GM12878 (cell line): Measurements from ENCODE around the gene STOML3. TPM values are rescaled to one million over a fixed set of nuclear protein-coding genes. Genes with fewer than 3 reads are reported as not detected.

Source experiments
- ATAC-seq: fragments of 200-7000 bp; cut with Tn5 transposase; 3 replicates; pipeline ENCODE4 v1.9.1; 2020; ENCODE audit warnings: mild to moderate bottlenecking, moderate library complexity
- BruUV-seq: library from RNA; stranded (reverse); fragments of 400-500 nt; replicated peaks from 2 replicates; lab custom pipeline; 2021; lab: Mats Ljungman, UMichigan
- CTCF ChIA-PET: fragments of 300-600 bp; sonication (Branson Sonifier 250); formaldehyde crosslinking; extraction: SDS; loops from one replicate; lab custom pipeline; 2021; ENCODE audit warnings: inconsistent platforms; lab: Yijun Ruan, JAX
- POLR2A ChIA-PET: fragments of 350-600 bp; formaldehyde crosslinking; extraction: SDS; loops from one replicate; lab custom pipeline; 2021; ENCODE audit warnings: inconsistent platforms; lab: Charles Lee
- RAD21 ChIA-PET: fragments of 300-600 bp; sonication (Branson Sonifier 250); formaldehyde crosslinking; loops from one replicate; lab custom pipeline; 2023; ENCODE audit warnings: antibody characterized with exemption; ENCODE audit not compliant: unreplicated experiment; lab: Charles Lee
- SMC1A ChIA-PET: fragments of 300-600 bp; sonication (Branson Sonifier 250); formaldehyde crosslinking; loops from one replicate; lab custom pipeline; 2023; ENCODE audit not compliant: unreplicated experiment, uncharacterized antibody; lab: Charles Lee
- DNase-seq: peaks from one replicate; pipeline ENCODE4 v3.0.0-alpha.2; 2011; ENCODE audit warnings: low read depth, low spot score
- FAIRE-seq: peaks from 3 replicates; lab custom pipeline; 2011; peaks lifted over from hg19 to GRCh38; lab: Jason Lieb, UNC
- H2AFZ ChIP-seq: 2 replicates; pipeline ENCODE4 v1.6.0; 2011; ENCODE audit warnings: low read depth, low read length, control low read depth; ENCODE audit not compliant: control insufficient read depth
- H3K27ac ChIP-seq: 2 replicates; pipeline ENCODE4 v1.5.1; 2011; ENCODE audit warnings: control low read depth; ENCODE audit not compliant: control insufficient read depth, insufficient read depth
- H3K27me3 ChIP-seq, 2 experiments: replicated peaks in 1 of 2; 2 replicates each; pipeline versions ENCODE4 v1.6.0 to v1.6.1; 2011; ENCODE audit warnings: low read length in 1 of 2; ENCODE audit not compliant: control insufficient read depth in 2 of 2, insufficient read depth in 2 of 2
- H3K36me3 ChIP-seq, 2 experiments: 2 replicates each; pipeline ENCODE4 v1.5.1; 2011; ENCODE audit warnings: low read length in 1 of 2; ENCODE audit not compliant: control insufficient read depth in 2 of 2, insufficient read depth in 2 of 2
- H3K4me1 ChIP-seq: 2 replicates; pipeline ENCODE4 v1.6.1; 2011; ENCODE audit warnings: mild to moderate bottlenecking, low read length, moderate library complexity, mixed read lengths; ENCODE audit not compliant: control insufficient read depth, insufficient read depth
- H3K4me2 ChIP-seq: 2 replicates; pipeline ENCODE4 v1.6.0; 2011; ENCODE audit warnings: control low read depth; ENCODE audit not compliant: control insufficient read depth, insufficient read depth
- H3K4me3 ChIP-seq: fragments of 200-600 bp; sonication (generic); 2 replicates; pipeline ENCODE4 v1.5.1; 2016
- H3K79me2 ChIP-seq: 2 replicates; pipeline ENCODE4 v1.6.0; 2011; ENCODE audit warnings: low read length; ENCODE audit not compliant: control insufficient read depth, insufficient read depth
- H3K9ac ChIP-seq: 2 replicates; pipeline ENCODE4 v1.8.0; 2011; ENCODE audit warnings: low read length, control low read depth, mixed read lengths; ENCODE audit not compliant: control insufficient read depth, insufficient read depth
- H3K9me3 ChIP-seq: replicated peaks from 3 replicates; pipeline ENCODE4 v1.5.1; 2011; ENCODE audit warnings: mild to moderate bottlenecking, low read length; ENCODE audit not compliant: control insufficient read depth, insufficient read depth
- H4K20me1 ChIP-seq: 2 replicates; pipeline ENCODE4 v1.6.0; 2011; ENCODE audit not compliant: control insufficient read depth, insufficient read depth
- FOXM1 ChIP-seq: IDR thresholded peaks from 2 replicates; pipeline ENCODE4 v1.6.1; 2012; ENCODE audit warnings: low read depth, mild to moderate bottlenecking, inconsistent platforms, low read length, moderate library complexity
- HCFC1 ChIP-seq: fragments of 150-350 bp; IDR thresholded peaks from 2 replicates; pipeline ENCODE4 v1.6.1; 2014; ENCODE audit warnings: low read length
- HDAC6 ChIP-seq: fragments of 200-600 bp; sonication (generic); IDR thresholded peaks from one replicate; pipeline ENCODE4 v1.8.0; 2017; ENCODE audit warnings: antibody characterized with exemption; ENCODE audit not compliant: unreplicated experiment
- YY1 ChIP-seq: IDR thresholded peaks from 2 replicates; pipeline ENCODE4 v1.6.1; 2011; ENCODE audit warnings: low read depth, mild to moderate bottlenecking, low read length
- ZNF207 ChIP-seq: fragments of 450-650 bp; IDR thresholded peaks from 2 replicates; pipeline ENCODE4 v1.6.1; 2014; ENCODE audit warnings: antibody characterized with exemption, mild to moderate bottlenecking, borderline replicate concordance
- WGBS: methylation state at CpG from one replicate; pipeline ENCODE4 v1.1.6; 2016; ENCODE audit warnings: low lambda C conversion rate; ENCODE audit not compliant: insufficient replicate concordance, insufficient coverage; ENCODE audit errors: missing lambda C conversion rate; 5-methylcytosine and 5-hydroxymethylcytosine counted together
- in situ Hi-C: fragments of 300-500 bp; cut with MboI; formaldehyde crosslinking; loops from 9 replicates; pipeline ENCODE4 v1.14.3; 2018; ENCODE audit warnings: mixed read lengths
- intact Hi-C: fragments of 100-400 bp; cut with micrococcal nuclease; formaldehyde crosslinking; loops from one replicate; pipeline ENCODE4 v1.14.2; 2022; ENCODE audit not compliant: unreplicated experiment
- polyA plus RNA-seq, 11 experiments: library from polyadenylated mRNA; depleted of rRNA in 4 of 11; unstranded in 6 of 11; stranded (reverse) in 5 of 11; fragments of >200 nt; fragmentation: Nextera tagmentation in 4 of 11; fragmentation: Illumina TruSeq in 1 of 11; extraction: Ambion mirVana in 4 of 11; extraction: Trizol in 1 of 11; gene quantifications; 1 replicate in 1 of 11; 2 replicates in 10 of 11; pipeline versions ENCODE4 v1.2.1 to v1.2.3, GENCODE V29; 2011 to 2016; ENCODE audit warnings: inconsistent platforms in 2 of 11, missing spikeins in 2 of 11, low read depth in 1 of 11
- total RNA-seq, 4 experiments: library from RNA; depleted of rRNA in 3 of 4; stranded (reverse); fragments of >200 nt in 3 of 4; fragmentation: Illumina TruSeq in 1 of 4; extraction: Trizol in 1 of 4; gene quantifications; 2 replicates each; pipeline versions ENCODE4 v1.2.1 to v1.2.3, GENCODE V29; 2013 to 2021
- TF ChIP-seq, protein P1 (sequence below): IDR thresholded peaks from 2 replicates; pipeline ENCODE4 v1.6.1; 2011; ENCODE audit warnings: borderline replicate concordance, low read depth, mild to moderate bottlenecking, moderate library complexity, mixed read lengths, low read length; ENCODE audit not compliant: insufficient read depth; ENCODE audit errors: extremely low read length
- TF ChIP-seq, protein P2 (sequence below): IDR thresholded peaks from 2 replicates; pipeline ENCODE4 v1.6.1; 2012; ENCODE audit warnings: low read length, inconsistent platforms
- TF ChIP-seq, protein P3 (sequence below): fragments of 450-650 bp; IDR thresholded peaks from 2 replicates; pipeline ENCODE4 v1.6.1; 2017; ENCODE audit warnings: mild to moderate bottlenecking, moderate library complexity
- TF ChIP-seq, protein P4 (sequence below): IDR thresholded peaks from 2 replicates; pipeline ENCODE4 v1.6.1; 2012; ENCODE audit warnings: low read depth, low read length, improper control_type of control experiment

Gene STOML3
- total and polyA plus RNA-seq, 10 of the 15 experiments (the other 5 are each of a cell fraction or from before 2014, with no cell fraction given) = not detected

DNA sequence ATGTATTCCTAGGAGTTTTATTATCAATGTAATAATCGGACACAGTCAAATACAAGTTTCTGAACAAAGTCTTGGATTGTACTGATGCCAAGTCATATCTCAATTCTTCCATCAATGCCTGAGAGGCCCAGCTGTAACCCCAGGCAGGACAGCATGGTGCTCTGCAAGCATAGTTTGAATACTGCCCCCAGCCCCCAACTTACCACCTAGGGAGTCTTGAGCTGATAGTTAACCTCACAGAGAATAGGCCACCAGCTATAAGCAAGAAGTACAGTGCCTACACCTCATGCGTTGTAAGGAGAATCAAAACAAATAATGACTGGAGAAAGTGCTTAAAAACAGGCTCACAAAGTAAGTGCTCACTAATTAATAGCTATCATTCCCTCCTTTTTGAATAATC is 44.6 kb upstream of the STOML3 start:
- peaks cover 2% of the 10 kb centered on the region for H3K4me1 ChIP-seq
- H3K27me3 ChIP-seq = no peaks in the 10 kb centered on the region
- peaks cover 0 to 4% of the 10 kb centered on the region in 2 experiments; a peak in 1 of 4 replicates for H3K36me3 ChIP-seq
- H3K4me3 ChIP-seq = peak overlapping the region; percentile 95
- peaks cover 82% of the 10 kb centered on the region for H3K79me2 ChIP-seq
- FAIRE-seq (no peak), DNase-seq (no peak), ATAC-seq (peak; percentile 7)
- 41% methylated on average over 2 of the region's 2 CpGs for WGBS
- H2AFZ ChIP-seq = no peak overlapping the region
- H3K9me3 ChIP-seq = no peaks in the 10 kb centered on the region
- TF ChIP-seq HDAC6 = no peak
- TF ChIP-seq ZNF207 = no peak
- TF ChIP-seq, protein P1, sequence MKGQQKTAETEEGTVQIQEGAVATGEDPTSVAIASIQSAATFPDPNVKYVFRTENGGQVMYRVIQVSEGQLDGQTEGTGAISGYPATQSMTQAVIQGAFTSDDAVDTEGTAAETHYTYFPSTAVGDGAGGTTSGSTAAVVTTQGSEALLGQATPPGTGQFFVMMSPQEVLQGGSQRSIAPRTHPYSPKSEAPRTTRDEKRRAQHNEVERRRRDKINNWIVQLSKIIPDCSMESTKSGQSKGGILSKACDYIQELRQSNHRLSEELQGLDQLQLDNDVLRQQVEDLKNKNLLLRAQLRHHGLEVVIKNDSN = no peak
- TF ChIP-seq FOXM1 = no peak
- CTCF ChIA-PET = interaction anchor here (1.0 to 1.4 kb wide), 3 partner anchors 18 to 24 kb away, joined by 3 to 5 read pairs (median 3); no protein-coding TSS in a partner anchor
- SMC1A ChIA-PET = interaction anchor here (0.8 to 1.6 kb wide), 4 partner anchors 15 to 576 kb away, joined by 3 to 8 read pairs (median 3); no protein-coding TSS in a partner anchor
- H3K27ac ChIP-seq = no peak overlapping the region
- H4K20me1 ChIP-seq = no peaks in the 10 kb centered on the region
- H3K4me2 ChIP-seq = peak overlapping the region; percentile 74
- BruUV-seq = no TSS peak
- intact Hi-C loops (loop anchor here (10.0 kb wide), 1 partner anchor 690 kb away; the partner anchor contains the start of gene UFM1), in situ Hi-C loops (no loop called here)
- H3K9ac ChIP-seq = peak overlapping the region; percentile 94; the same call in 1 of the 2 replicates
- RAD21 ChIA-PET = no interaction called here
- POLR2A ChIA-PET = no interaction called here

DNA sequence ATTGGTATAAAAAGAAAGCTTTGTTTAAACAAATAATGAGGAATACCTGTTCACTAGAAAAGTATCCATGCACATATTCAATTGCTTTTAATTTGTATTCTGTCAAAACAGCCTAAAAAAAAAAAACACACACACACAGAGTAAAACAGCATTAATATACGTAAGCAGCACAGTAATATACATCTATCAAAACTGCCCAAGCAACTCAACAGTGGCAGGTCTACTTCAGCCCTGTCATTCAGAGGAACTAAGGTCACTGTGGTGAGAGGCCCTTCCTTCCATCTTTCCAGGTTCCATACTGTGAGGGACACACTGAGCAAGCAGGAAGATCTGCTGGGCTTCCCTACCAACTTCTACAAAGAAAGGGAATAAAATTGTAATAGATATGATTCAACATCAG is 43.5 kb upstream of the STOML3 start:
- WGBS = 89% methylated on average over 1 of the region's 1 CpG
- no peaks in the 10 kb centered on the region; the same call in 1 of the 2 replicates for H3K4me1 ChIP-seq
- ATAC-seq = no peak
- peak overlapping the region; percentile 74 for H3K4me2 ChIP-seq
- no peaks in the 10 kb centered on the region for H3K27me3 ChIP-seq
- H3K9me3 ChIP-seq = no peaks in the 10 kb centered on the region
- no peaks in the 10 kb centered on the region for H4K20me1 ChIP-seq
- DNase-seq = no peak
- H3K27ac ChIP-seq = peak overlapping the region; percentile 9; the same call in 1 of the 2 replicates
- intact Hi-C loops = loop anchor here (10.0 kb wide), 1 partner anchor 689 kb away; the partner anchor contains the start of gene UFM1
- H3K36me3 ChIP-seq = peaks cover 0 to 6% of the 10 kb centered on the region in 2 experiments; a peak in 2 of 4 replicates
- ChIA-PET POLR2A (interaction anchor here (0.7 kb wide), 1 partner anchor 18 kb away, joined by 3 read pairs; no protein-coding TSS in a partner anchor), CTCF (interaction anchor here (0.9 to 1.1 kb wide), 3 partner anchors 10 to 119 kb away, joined by 3 to 5 read pairs (median 3); no protein-coding TSS in a partner anchor), SMC1A (interaction anchor here (1.2 kb wide), 1 partner anchor 582 kb away, joined by 4 read pairs; no protein-coding TSS in a partner anchor), RAD21 (interaction anchor here (1.0 kb wide), 1 partner anchor 163 kb away, joined by 4 read pairs; no protein-coding TSS in a partner anchor)
- peak overlapping the region; percentile 95; the same call in 1 of the 2 replicates for H3K4me3 ChIP-seq
- no TSS peak for BruUV-seq
- no peak overlapping the region for H2AFZ ChIP-seq
- H3K79me2 ChIP-seq = peaks cover 76% of the 10 kb centered on the region
- no peak overlapping the region for H3K9ac ChIP-seq
- in situ Hi-C loops = no loop called here
- no peak for FAIRE-seq
- no peak for TF ChIP-seq HCFC1
- TF ChIP-seq, protein P2, sequence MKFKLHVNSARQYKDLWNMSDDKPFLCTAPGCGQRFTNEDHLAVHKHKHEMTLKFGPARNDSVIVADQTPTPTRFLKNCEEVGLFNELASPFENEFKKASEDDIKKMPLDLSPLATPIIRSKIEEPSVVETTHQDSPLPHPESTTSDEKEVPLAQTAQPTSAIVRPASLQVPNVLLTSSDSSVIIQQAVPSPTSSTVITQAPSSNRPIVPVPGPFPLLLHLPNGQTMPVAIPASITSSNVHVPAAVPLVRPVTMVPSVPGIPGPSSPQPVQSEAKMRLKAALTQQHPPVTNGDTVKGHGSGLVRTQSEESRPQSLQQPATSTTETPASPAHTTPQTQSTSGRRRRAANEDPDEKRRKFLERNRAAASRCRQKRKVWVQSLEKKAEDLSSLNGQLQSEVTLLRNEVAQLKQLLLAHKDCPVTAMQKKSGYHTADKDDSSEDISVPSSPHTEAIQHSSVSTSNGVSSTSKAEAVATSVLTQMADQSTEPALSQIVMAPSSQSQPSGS = no peak
- TF ChIP-seq, protein P3, sequence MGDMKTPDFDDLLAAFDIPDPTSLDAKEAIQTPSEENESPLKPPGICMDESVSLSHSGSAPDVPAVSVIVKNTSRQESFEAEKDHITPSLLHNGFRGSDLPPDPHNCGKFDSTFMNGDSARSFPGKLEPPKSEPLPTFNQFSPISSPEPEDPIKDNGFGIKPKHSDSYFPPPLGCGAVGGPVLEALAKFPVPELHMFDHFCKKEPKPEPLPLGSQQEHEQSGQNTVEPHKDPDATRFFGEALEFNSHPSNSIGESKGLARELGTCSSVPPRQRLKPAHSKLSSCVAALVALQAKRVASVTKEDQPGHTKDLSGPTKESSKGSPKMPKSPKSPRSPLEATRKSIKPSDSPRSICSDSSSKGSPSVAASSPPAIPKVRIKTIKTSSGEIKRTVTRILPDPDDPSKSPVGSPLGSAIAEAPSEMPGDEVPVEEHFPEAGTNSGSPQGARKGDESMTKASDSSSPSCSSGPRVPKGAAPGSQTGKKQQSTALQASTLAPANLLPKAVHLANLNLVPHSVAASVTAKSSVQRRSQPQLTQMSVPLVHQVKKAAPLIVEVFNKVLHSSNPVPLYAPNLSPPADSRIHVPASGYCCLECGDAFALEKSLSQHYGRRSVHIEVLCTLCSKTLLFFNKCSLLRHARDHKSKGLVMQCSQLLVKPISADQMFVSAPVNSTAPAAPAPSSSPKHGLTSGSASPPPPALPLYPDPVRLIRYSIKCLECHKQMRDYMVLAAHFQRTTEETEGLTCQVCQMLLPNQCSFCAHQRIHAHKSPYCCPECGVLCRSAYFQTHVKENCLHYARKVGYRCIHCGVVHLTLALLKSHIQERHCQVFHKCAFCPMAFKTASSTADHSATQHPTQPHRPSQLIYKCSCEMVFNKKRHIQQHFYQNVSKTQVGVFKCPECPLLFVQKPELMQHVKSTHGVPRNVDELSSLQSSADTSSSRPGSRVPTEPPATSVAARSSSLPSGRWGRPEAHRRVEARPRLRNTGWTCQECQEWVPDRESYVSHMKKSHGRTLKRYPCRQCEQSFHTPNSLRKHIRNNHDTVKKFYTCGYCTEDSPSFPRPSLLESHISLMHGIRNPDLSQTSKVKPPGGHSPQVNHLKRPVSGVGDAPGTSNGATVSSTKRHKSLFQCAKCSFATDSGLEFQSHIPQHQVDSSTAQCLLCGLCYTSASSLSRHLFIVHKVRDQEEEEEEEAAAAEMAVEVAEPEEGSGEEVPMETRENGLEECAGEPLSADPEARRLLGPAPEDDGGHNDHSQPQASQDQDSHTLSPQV = no peak
- no peak for TF ChIP-seq YY1
- TF ChIP-seq, protein P4, sequence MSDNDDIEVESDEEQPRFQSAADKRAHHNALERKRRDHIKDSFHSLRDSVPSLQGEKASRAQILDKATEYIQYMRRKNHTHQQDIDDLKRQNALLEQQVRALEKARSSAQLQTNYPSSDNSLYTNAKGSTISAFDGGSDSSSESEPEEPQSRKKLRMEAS = no peak
